ENCODE measurements around the gene KCTD16. TPM values are rescaled to one million over a fixed set of nuclear protein-coding genes. Genes with fewer than 3 reads are reported as not detected.

Gene KCTD16
- polyA plus RNA-seq, 1 donor: 2.6 TPM

- Histone ChIP-seq H3K4me1 (ENCODE audit: control insufficient read depth, insufficient read depth, low read length) (peaks cover 30% of the 10 kb centered on the region), H3K27ac (ENCODE audit: low read length) (peak overlapping the region; percentile 43), H3K4me3 (ENCODE audit: low read length) (no peak overlapping the region), H3K27me3 (ENCODE audit: control insufficient read depth, insufficient read depth, low read length) (no peaks in the 10 kb centered on the region), H3K36me3 (ENCODE audit: control insufficient read depth, insufficient read depth, low read length) (no peaks in the 10 kb centered on the region), H3K9me3 (ENCODE audit: control insufficient read depth, low read depth, low read length) (no peaks in the 10 kb centered on the region)
- 100% methylated on average over 1 of the region's 3 CpGs for WGBS (ENCODE audit: insufficient coverage, low lambda C conversion rate)
- DNase-seq: no peak
Measured at GRCh38 chr5:144191531-144191930, 20.9 kb downstream of the KCTD16 start.

- WGBS (ENCODE audit: insufficient coverage, low lambda C conversion rate): 20% methylated on average over 1 of the region's 3 CpGs
- Histone ChIP-seq H3K4me3 (ENCODE audit: low read length) (no peak overlapping the region), H3K27ac (ENCODE audit: low read length) (peak overlapping the region; percentile 72), H3K36me3 (ENCODE audit: control insufficient read depth, insufficient read depth, low read length) (no peaks in the 10 kb centered on the region), H3K27me3 (ENCODE audit: control insufficient read depth, insufficient read depth, low read length) (no peaks in the 10 kb centered on the region), H3K9me3 (ENCODE audit: control insufficient read depth, low read depth, low read length) (no peaks in the 10 kb centered on the region), H3K4me1 (ENCODE audit: control insufficient read depth, insufficient read depth, low read length) (peaks cover 33% of the 10 kb centered on the region)
- peak; percentile 76 to 87 for DNase-seq
Measured at GRCh38 chr5:144191998-144192397, 21.3 kb downstream of the KCTD16 start.

- DNase-seq: peak; percentile 38 to 74
- H3K4me1 ChIP-seq (ENCODE audit: control insufficient read depth, insufficient read depth, low read length): peaks cover 33% of the 10 kb centered on the region
- peak overlapping the region; percentile 72 for H3K27ac ChIP-seq (ENCODE audit: low read length)
Measured at GRCh38 chr5:144192661-144193060, 22.0 kb downstream of the KCTD16 start.

GRCh38 chr5:144194144-144194543 lies 23.5 kb downstream of the KCTD16 start:
- Histone ChIP-seq H3K27me3 (ENCODE audit: control insufficient read depth, insufficient read depth, low read length) (no peaks in the 10 kb centered on the region), H3K36me3 (ENCODE audit: control insufficient read depth, insufficient read depth, low read length) (no peaks in the 10 kb centered on the region), H3K9me3 (ENCODE audit: control insufficient read depth, low read depth, low read length) (no peaks in the 10 kb centered on the region), H3K27ac (ENCODE audit: low read length) (no peak overlapping the region), H3K4me1 (ENCODE audit: control insufficient read depth, insufficient read depth, low read length) (peaks cover 33% of the 10 kb centered on the region), H3K4me3 (ENCODE audit: low read length) (no peak overlapping the region)
- no peak for DNase-seq
- WGBS (ENCODE audit: insufficient coverage, low lambda C conversion rate): no CpG with 5 or more reads among the region's 2 CpGs

More at GRCh38 chr5:144192661-144193060, 22.0 kb downstream of the KCTD16 start:
- no peaks in the 10 kb centered on the region for H3K36me3 ChIP-seq (ENCODE audit: control insufficient read depth, insufficient read depth, low read length)
- H3K4me3 ChIP-seq (ENCODE audit: low read length): no peak overlapping the region
- H3K27me3 ChIP-seq (ENCODE audit: control insufficient read depth, insufficient read depth, low read length): no peaks in the 10 kb centered on the region
- no peaks in the 10 kb centered on the region for H3K9me3 ChIP-seq (ENCODE audit: control insufficient read depth, low read depth, low read length)

- DNase-seq: no peak
- no peak overlapping the region for H3K4me3 ChIP-seq (ENCODE audit: low read length)
Measured at GRCh38 chr5:144195448-144195847, 24.8 kb downstream of the KCTD16 start.

GRCh38 chr5:144196612-144197011 lies 25.9 kb downstream of the KCTD16 start:
- Histone ChIP-seq H3K36me3 (ENCODE audit: control insufficient read depth, insufficient read depth, low read length) (no peaks in the 10 kb centered on the region), H3K9me3 (ENCODE audit: control insufficient read depth, low read depth, low read length) (no peaks in the 10 kb centered on the region), H3K27me3 (ENCODE audit: control insufficient read depth, insufficient read depth, low read length) (no peaks in the 10 kb centered on the region), H3K27ac (ENCODE audit: low read length) (no peak overlapping the region), H3K4me1 (ENCODE audit: control insufficient read depth, insufficient read depth, low read length) (peaks cover 16% of the 10 kb centered on the region), H3K4me3 (ENCODE audit: low read length) (no peak overlapping the region)
- DNase-seq: peak in 1 of 2 donors; percentile 18
- no CpG with 5 or more reads among the region's 1 CpG for WGBS (ENCODE audit: insufficient coverage, low lambda C conversion rate)

More at GRCh38 chr5:144195448-144195847, 24.8 kb downstream of the KCTD16 start:
- WGBS (ENCODE audit: insufficient coverage, low lambda C conversion rate): no CpG with 5 or more reads among the region's 4 CpGs
- peaks cover 28% of the 10 kb centered on the region for H3K4me1 ChIP-seq (ENCODE audit: control insufficient read depth, insufficient read depth, low read length)
- H3K27ac ChIP-seq (ENCODE audit: low read length): no peak overlapping the region
- no peaks in the 10 kb centered on the region for H3K36me3 ChIP-seq (ENCODE audit: control insufficient read depth, insufficient read depth, low read length)
- H3K27me3 ChIP-seq (ENCODE audit: control insufficient read depth, insufficient read depth, low read length): no peaks in the 10 kb centered on the region
- no peaks in the 10 kb centered on the region for H3K9me3 ChIP-seq (ENCODE audit: control insufficient read depth, low read depth, low read length)

- Histone ChIP-seq H3K4me1 (ENCODE audit: control insufficient read depth, insufficient read depth, low read length) (peaks cover 4% of the 10 kb centered on the region), H3K9me3 (ENCODE audit: control insufficient read depth, low read depth, low read length) (no peaks in the 10 kb centered on the region), H3K4me3 (ENCODE audit: low read length) (no peak overlapping the region), H3K27ac (ENCODE audit: low read length) (no peak overlapping the region), H3K27me3 (ENCODE audit: control insufficient read depth, insufficient read depth, low read length) (no peaks in the 10 kb centered on the region), H3K36me3 (ENCODE audit: control insufficient read depth, insufficient read depth, low read length) (no peaks in the 10 kb centered on the region)
- no peak for DNase-seq
- WGBS (ENCODE audit: insufficient coverage, low lambda C conversion rate): no CpG with 5 or more reads among the region's 3 CpGs
Measured at GRCh38 chr5:144198386-144198785, 27.7 kb downstream of the KCTD16 start.

- Histone ChIP-seq H3K27me3 (ENCODE audit: control insufficient read depth, insufficient read depth, low read length) (peaks cover 16% of the 10 kb centered on the region), H3K36me3 (ENCODE audit: control insufficient read depth, insufficient read depth, low read length) (no peaks in the 10 kb centered on the region), H3K27ac (ENCODE audit: low read length) (no peak overlapping the region), H3K9me3 (ENCODE audit: control insufficient read depth, low read depth, low read length) (no peaks in the 10 kb centered on the region), H3K4me1 (ENCODE audit: control insufficient read depth, insufficient read depth, low read length) (peaks cover 3% of the 10 kb centered on the region), H3K4me3 (ENCODE audit: low read length) (no peak overlapping the region)
- peak; percentile 28 to 42 for DNase-seq
- whole genome bisulfite sequencing (ENCODE audit: insufficient coverage, low lambda C conversion rate): 17% methylated on average over 1 of the region's 5 CpGs
Measured at GRCh38 chr5:144201588-144201987, 30.9 kb downstream of the KCTD16 start.

GRCh38 chr5:144202072-144202471 lies 31.4 kb downstream of the KCTD16 start:
- H3K27me3 ChIP-seq (ENCODE audit: control insufficient read depth, insufficient read depth, low read length): peaks cover 18% of the 10 kb centered on the region
- no peaks in the 10 kb centered on the region for H3K4me1 ChIP-seq (ENCODE audit: control insufficient read depth, insufficient read depth, low read length)
- no peak overlapping the region for H3K4me3 ChIP-seq (ENCODE audit: low read length)
- DNase-seq: no peak
- H3K9me3 ChIP-seq (ENCODE audit: control insufficient read depth, low read depth, low read length): no peaks in the 10 kb centered on the region
- WGBS (ENCODE audit: insufficient coverage, low lambda C conversion rate): 31% methylated on average over 3 of the region's 10 CpGs
- no peak overlapping the region for H3K27ac ChIP-seq (ENCODE audit: low read length)
- H3K36me3 ChIP-seq (ENCODE audit: control insufficient read depth, insufficient read depth, low read length): no peaks in the 10 kb centered on the region

- no peak for DNase-seq
- H3K36me3 ChIP-seq (ENCODE audit: control insufficient read depth, insufficient read depth, low read length): no peaks in the 10 kb centered on the region
- no peak overlapping the region for H3K27ac ChIP-seq (ENCODE audit: low read length)
- H3K9me3 ChIP-seq (ENCODE audit: control insufficient read depth, low read depth, low read length): no peaks in the 10 kb centered on the region
- 80% methylated on average over 1 of the region's 1 CpG for WGBS (ENCODE audit: insufficient coverage, low lambda C conversion rate)
- no peak overlapping the region for H3K4me3 ChIP-seq (ENCODE audit: low read length)
- peaks cover 18% of the 10 kb centered on the region for H3K27me3 ChIP-seq (ENCODE audit: control insufficient read depth, insufficient read depth, low read length)
- H3K4me1 ChIP-seq (ENCODE audit: control insufficient read depth, insufficient read depth, low read length): no peaks in the 10 kb centered on the region
Measured at GRCh38 chr5:144202726-144203125, 32.1 kb downstream of the KCTD16 start.

- no peak overlapping the region for H3K27ac ChIP-seq (ENCODE audit: low read length)
- H3K4me3 ChIP-seq (ENCODE audit: low read length): no peak overlapping the region
- DNase-seq: peak; percentile 42 to 43
- no peaks in the 10 kb centered on the region for H3K36me3 ChIP-seq (ENCODE audit: control insufficient read depth, insufficient read depth, low read length)
- H3K27me3 ChIP-seq (ENCODE audit: control insufficient read depth, insufficient read depth, low read length): peaks cover 18% of the 10 kb centered on the region
- no peaks in the 10 kb centered on the region for H3K4me1 ChIP-seq (ENCODE audit: control insufficient read depth, insufficient read depth, low read length)
- no peaks in the 10 kb centered on the region for H3K9me3 ChIP-seq (ENCODE audit: control insufficient read depth, low read depth, low read length)
- 60% methylated on average over 3 of the region's 10 CpGs for WGBS (ENCODE audit: insufficient coverage, low lambda C conversion rate)
Measured at GRCh38 chr5:144203750-144204596, 33.3 kb downstream of the KCTD16 start.

Measured in large intestine (tissue), 3 donors.